ENCODE results near the gene ZNF750.

DNA sequence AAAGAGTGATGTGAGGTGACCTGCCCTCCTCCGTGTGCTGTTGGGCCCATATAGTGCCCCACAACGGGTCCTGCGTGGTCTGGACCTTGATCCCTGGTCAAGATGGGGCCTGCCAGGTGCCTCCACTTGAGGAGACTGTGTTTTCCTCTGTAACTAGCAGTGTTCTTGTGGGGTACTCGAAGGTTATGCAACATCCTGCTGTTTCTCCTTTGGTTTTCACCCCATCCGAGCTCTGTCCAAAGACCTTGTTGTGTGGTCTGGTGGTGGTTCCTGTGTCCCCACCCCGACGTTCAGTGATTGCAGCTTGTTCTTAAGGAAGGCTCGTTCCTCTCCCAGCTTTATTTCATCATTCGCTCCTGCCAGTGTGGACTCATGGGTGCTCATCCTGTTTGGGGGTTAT lies 38.7 kb upstream of the ZNF750 start:
- TF ChIP-seq, protein P1, sequence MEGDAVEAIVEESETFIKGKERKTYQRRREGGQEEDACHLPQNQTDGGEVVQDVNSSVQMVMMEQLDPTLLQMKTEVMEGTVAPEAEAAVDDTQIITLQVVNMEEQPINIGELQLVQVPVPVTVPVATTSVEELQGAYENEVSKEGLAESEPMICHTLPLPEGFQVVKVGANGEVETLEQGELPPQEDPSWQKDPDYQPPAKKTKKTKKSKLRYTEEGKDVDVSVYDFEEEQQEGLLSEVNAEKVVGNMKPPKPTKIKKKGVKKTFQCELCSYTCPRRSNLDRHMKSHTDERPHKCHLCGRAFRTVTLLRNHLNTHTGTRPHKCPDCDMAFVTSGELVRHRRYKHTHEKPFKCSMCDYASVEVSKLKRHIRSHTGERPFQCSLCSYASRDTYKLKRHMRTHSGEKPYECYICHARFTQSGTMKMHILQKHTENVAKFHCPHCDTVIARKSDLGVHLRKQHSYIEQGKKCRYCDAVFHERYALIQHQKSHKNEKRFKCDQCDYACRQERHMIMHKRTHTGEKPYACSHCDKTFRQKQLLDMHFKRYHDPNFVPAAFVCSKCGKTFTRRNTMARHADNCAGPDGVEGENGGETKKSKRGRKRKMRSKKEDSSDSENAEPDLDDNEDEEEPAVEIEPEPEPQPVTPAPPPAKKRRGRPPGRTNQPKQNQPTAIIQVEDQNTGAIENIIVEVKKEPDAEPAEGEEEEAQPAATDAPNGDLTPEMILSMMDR (IDR thresholded peaks at IDR 0.05; ENCODE audit: low read length): no peak
- TF ChIP-seq EZH2 (IDR thresholded peaks at IDR 0.05; ENCODE audit: borderline replicate concordance, low read length): no peak

Measured in OCI-LY1 (cell line).